ENCODE data around the gene FOXO1.
A peak's percentile ranks its signal among the peaks of the same experiment; 100 is the strongest.
"Not testable (repeated sequence)": the region's sequence is repeated elsewhere in the genome, so short reads cannot be mapped to it uniquely, and the experiment has no call there.

Gene FOXO1

DNA sequence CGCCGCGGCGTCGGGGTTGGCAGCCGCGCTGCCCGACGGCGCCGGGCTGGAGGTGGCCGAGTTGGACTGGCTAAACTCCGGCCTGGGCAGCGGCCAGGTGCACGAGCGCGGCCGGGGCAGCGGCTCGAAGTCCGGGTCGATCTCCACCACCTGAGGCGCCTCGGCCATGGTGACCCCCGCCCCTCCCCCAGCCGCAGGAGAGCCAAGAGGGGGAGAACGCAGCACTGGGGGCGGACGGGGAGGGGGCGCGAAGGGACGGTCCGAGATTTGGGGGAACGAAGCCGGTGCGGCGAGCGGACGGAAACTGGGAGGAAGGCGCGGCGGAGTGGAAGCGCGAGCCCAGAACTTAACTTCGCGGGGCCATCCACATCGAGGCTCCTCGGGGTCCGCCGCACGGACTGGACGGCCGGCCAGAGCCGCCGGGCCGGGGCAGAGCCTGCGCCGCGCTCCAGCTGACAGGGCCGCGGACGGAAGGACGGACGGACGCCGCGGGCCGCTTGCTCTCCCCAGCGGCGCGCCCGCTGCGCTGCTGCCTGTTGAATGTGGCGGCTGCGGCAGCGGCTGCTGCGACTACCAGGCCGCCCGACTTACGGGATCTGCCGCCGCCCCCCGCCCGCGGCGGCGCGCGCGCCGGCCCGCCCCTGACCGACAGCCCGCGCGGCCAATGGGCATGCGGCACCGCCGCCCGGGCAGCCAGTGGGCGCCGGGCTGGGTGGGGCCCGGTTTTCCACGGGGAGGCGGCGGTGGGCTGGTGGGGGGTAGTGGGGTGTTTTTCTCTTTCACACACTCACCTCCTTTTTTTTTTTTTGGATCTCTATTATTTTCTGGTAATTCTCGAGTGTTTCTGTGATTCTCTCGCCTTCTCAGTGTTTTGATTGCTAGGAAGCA is at the start of gene FOXO1:
TSS of gene FOXO1 (minus strand) at position 597 of the 888 bp plus-strand sequence. CDS start at position 168, 429 bp downstream.
- peak; percentile 71 for DNase-seq

- not testable (repeated sequence) for DNase-seq
Measured at GRCh38 chr13:40714433-40714832, 48.0 kb upstream of the FOXO1 start.

DNA sequence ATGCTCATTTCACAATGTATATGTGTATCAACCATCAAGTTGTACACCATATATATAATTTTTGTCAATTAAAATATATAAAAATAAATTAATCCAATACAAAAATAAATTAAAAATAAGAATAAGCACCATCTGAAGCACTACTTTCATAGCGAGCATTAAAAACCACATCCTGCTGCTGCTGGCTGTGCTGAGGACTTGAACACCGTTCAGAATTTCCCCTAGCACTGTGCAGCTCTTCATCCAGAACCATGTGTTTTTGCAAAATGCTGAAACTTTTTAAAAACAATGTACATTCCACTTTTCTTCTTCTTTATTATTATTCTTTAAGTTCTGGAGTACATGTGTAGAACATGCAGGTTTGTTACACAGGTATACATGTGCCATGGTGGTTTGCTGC is 40.0 kb upstream of the FOXO1 start:
- DNase-seq: no peak

GRCh38 chr13:40697711-40698110 is 31.3 kb upstream of the FOXO1 start:
- DNase-seq: no peak

GRCh38 chr13:40694426-40694825 is 28.0 kb upstream of the FOXO1 start:
- DNase-seq: no peak

DNA sequence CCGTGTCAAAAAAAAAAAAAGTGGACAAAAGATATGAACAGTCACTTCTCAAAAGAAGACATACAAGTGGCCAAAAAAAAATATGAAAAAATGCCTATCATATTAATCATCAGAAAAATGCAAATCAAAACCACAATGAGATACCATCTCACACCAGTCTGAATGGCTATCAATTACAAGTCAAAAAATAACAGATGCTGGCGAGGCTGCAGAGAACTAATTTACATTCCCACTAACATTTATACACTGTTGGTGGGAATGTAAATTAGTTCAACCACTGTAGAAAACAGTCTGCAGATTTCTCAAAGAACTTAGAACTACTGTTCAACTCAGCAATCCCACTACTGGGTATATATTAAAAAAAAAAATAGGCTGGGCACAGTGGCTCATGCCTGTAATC is 26.5 kb upstream of the FOXO1 start:
- DNase-seq: no peak

DNA sequence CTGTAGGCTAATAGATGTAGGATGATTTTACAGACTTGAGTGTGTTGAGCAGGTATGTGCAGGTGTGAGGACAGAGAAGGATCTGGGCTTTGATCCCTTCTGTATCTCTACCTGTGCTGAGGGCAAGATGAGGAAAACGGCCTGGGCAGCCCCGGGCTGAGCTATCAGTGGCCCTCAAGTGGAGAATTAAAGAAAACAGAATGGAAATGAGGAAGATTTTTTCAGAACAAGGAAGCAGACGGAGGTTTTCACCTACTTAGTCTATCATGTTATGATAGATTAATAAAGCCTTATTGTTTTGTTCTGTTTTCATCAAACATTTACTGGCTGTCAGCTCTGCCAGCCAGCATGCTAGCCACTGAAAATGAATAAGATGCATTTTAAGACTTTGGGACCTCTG is 22.3 kb upstream of the FOXO1 start:
- DNase-seq: no peak

GRCh38 chr13:40682449-40683240 is 16.2 kb upstream of the FOXO1 start:
- no peak for DNase-seq

- no peak for DNase-seq
Measured at GRCh38 chr13:40681341-40682146, 15.1 kb upstream of the FOXO1 start.

GRCh38 chr13:40680659-40681323 is 14.3 kb upstream of the FOXO1 start:
- DNase-seq: no peak

DNA sequence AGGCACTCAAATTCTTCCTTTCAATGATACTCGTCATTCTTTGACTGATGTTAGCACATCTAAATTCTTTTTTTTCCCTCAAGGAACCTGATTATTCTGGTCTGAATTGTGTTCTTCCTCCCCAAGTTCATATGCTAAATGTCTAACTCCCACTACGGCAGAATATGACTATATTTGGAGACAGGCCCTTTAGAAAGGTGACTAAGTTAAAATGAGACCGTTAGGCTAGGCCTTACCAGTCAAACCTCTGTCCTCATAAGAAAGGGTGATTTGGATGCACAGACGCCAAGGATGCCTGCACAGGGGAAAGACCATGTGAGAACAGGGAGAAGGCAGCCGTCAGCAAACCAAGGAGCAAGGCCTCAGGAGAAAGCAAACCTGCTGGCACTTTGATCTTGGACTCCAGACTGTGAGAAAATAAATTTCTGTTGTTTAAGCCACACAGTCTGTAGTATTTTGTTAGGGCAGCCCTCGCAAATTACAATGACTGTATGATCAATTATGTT is 13.1 kb upstream of the FOXO1 start:
- no peak for DNase-seq

GRCh38 chr13:40677064-40677463 is 10.6 kb upstream of the FOXO1 start:
- no peak for DNase-seq

DNA sequence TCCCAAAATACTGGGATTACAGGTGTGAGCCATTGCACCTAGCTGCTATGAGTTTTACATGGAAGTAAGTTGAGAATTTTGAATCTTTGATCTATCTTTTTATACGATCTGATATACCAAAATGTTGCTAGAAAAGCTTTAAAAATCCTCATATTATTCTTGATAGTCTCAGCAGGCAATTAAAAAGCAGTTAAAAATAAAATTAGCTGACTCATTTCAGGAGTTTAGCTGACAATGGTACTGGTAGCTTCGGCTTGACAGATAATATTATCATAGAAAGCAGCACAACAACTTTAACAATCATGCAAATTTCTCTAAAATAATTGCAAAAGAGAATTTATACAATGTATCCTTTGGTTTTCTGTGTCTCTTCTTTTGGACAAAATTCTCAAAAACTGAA is 9.6 kb upstream of the FOXO1 start:
- no peak for DNase-seq

DNA sequence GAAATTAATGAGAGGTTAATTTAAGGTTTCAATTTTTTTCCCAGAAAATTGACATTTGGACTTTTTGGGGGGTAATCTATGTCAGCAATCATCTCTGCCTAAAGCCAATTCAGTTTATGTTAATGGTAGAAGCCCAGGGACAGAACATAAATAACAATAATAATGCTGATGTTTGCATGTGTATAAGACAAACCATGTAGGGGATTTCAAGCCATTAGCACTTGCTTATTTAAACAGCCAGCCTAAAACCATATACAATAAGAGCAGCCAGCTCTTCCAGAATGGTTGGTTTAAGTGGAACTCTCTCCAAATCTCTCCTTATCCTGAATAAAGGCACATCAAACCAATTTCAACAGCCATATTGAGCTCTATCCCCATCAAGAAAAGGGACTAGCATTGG is 7.0 kb upstream of the FOXO1 start:
- no peak for DNase-seq

DNA sequence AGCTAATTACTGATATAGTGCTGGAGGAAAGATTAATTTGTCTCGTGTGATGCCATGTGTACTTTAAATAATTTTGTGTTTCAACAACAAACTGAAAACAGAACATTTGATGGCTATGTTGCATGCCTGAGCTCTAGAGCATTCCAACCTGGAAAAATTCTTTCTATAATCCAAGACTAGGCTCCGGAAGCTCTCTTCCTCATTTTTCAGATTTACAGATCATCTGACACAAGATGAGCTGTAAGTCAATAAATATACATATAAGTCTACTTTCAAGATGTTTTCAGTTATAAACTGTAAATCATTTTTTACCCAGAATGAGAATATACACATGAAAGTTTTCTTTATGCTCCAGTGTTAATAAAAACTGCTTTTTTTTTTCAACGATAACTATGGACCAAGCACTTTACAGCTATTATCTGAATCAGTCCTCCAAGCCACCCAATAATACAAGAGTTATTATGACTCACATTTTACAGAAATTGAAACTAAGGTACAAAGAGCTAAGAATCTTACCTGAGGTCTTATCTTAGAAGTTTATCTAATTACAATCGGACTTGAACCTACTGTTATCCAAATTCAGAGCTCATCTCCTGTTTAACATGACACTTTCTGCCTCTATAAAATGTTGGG is 6.4 kb upstream of the FOXO1 start:
- no peak for DNase-seq

- no peak for DNase-seq
Measured at GRCh38 chr13:40671956-40672764, 5.7 kb upstream of the FOXO1 start.

DNA sequence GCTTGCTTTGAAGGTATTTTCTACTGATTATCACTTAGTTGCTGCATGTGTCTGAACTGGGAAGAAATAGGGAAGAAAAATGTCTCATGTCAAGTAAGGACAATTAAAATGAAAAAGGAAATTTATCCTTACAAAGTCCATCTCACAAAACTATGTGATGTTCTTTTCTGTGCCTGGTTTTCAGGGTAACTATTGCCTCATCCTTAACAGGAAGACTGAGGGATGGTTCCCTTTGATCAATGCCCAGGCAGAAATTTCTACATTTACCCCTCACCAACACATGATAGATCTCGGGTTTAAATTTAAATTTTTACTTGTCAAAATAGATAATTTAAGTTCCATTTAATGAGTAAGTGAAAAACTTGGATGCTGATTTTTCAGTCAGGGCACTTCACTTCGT is 3.9 kb upstream of the FOXO1 start:
- no peak for DNase-seq

DNA sequence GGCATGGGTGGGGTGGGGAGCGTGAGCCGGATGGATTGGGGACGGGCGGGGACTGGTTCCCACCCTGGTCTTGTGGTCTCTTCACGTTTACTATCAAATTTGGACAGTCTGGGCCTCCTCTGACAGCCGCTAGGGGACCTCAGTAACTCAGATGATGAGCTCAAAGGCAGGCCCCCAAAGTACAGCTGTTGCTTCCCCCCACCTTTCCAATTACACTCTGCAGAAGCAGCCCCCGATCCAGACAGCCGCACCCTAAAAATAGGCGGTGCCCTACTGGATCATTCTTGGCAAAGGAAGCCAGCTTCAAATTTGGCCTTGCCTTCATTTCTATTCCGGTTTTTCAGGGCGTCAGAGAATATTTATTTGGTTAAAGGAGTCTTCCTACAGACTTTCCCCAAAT is 1.9 kb upstream of the FOXO1 start:
- no peak for DNase-seq

- DNase-seq: no peak
Measured at GRCh38 chr13:40667622-40667978, 1.2 kb upstream of the FOXO1 start.

- DNase-seq: no peak
Measured at GRCh38 chr13:40666933-40667621, 636 bp upstream of the FOXO1 start.

Measured in GOT3 (cell line).